LNCAP (cell line): Measurements from ENCODE around the gene STUM.

Experiments
- CTCF ChIP-seq: fragments of 450-650 bp; IDR thresholded peaks from 2 replicates; pipeline ENCODE4 v1.5.1; 2017; ENCODE audit warnings: mild to moderate bottlenecking

The STUM gene

GRCh38 chr1:226601456-226601855, 52.9 kb downstream of the STUM start:
- TF ChIP-seq CTCF = no peak

- no peak for TF ChIP-seq CTCF
Observed at GRCh38 chr1:226602186-226603021, 53.8 kb downstream of the STUM start.

GRCh38 chr1:226603022-226603857, 54.7 kb downstream of the STUM start:
- no peak for TF ChIP-seq CTCF

GRCh38 chr1:226603858-226604559, 55.4 kb downstream of the STUM start:
- TF ChIP-seq CTCF = no peak

- TF ChIP-seq CTCF = no peak
Observed at GRCh38 chr1:226604560-226605317, 56.2 kb downstream of the STUM start.

GRCh38 chr1:226605318-226605950, 56.9 kb downstream of the STUM start:
- TF ChIP-seq CTCF = no peak
